B cell (primary cell): ENCODE measurements around the gene UCHL1. TPM values are rescaled to one million over a fixed set of nuclear protein-coding genes. Genes with fewer than 3 reads are reported as not detected.

Source experiments
- ATAC-seq: fragments of 200-7000 bp; cut with Tn5 transposase; one replicate; pipeline ENCODE4 v1.10.0; 2021; ENCODE audit warnings: low read depth, mild to moderate bottlenecking, moderate number of reproducible peaks, moderate library complexity
- CTCF ChIA-PET: fragments of 350-600 bp; sonication (Branson Sonifier 250); formaldehyde crosslinking; loops from one replicate; lab custom pipeline; 2021; ENCODE audit warnings: antibody characterized with exemption, inconsistent platforms; lab: Charles Lee
- POLR2A ChIA-PET: fragments of 350-600 bp; sonication (Branson Sonifier 250); formaldehyde crosslinking; loops from one replicate; lab custom pipeline; 2021; ENCODE audit warnings: antibody characterized with exemption; lab: Charles Lee
- DNase-seq: peaks from one replicate; pipeline ENCODE4 v3.0.0; 2013
- H2AFZ ChIP-seq: 2 replicates; pipeline ENCODE4 v1.6.1; 2012; ENCODE audit warnings: mild to moderate bottlenecking, low read depth, low read length; ENCODE audit not compliant: insufficient read depth, poor library complexity, severe bottlenecking
- H3K27ac ChIP-seq, 2 donors: 1 replicate in 1 of 2; 2 replicates in 1 of 2; pipeline ENCODE4 v1.5.1; 2012 to 2013; ENCODE audit warnings: low read length in 2 of 2, mild to moderate bottlenecking in 2 of 2, moderate library complexity in 1 of 2
- H3K27me3 ChIP-seq, 4 experiments: fragments of 200-600 bp in 1 of 4; sonication (generic) in 1 of 4; replicated peaks in 1 of 4; 1 replicate in 2 of 4; 2 replicates in 2 of 4; pipeline versions ENCODE4 v1.6.1 to v1.7.0; 2013 to 2016; ENCODE audit warnings: low read length in 3 of 4, mild to moderate bottlenecking in 2 of 4, mixed read lengths in 1 of 4, moderate library complexity in 1 of 4; ENCODE audit not compliant: insufficient read depth in 4 of 4, control insufficient read depth in 3 of 4; ENCODE audit errors: control extremely low read depth in 1 of 4
- H3K36me3 ChIP-seq, 2 experiments: replicated peaks in 1 of 2; 1 replicate in 1 of 2; 2 replicates in 1 of 2; pipeline versions ENCODE4 v1.6.1 to v1.7.1; 2013; ENCODE audit warnings: low read length in 1 of 2; ENCODE audit not compliant: insufficient read depth in 2 of 2, control insufficient read depth in 1 of 2; ENCODE audit errors: control extremely low read depth in 1 of 2, extremely low read depth in 1 of 2
- H3K4me1 ChIP-seq, 2 donors: fragments of 200-600 bp in 1 of 2; sonication (generic) in 1 of 2; 1 replicate in 1 of 2; 2 replicates in 1 of 2; pipeline versions ENCODE4 v1.5.1 to v1.6.1; 2013 to 2017; ENCODE audit warnings: low read length in 2 of 2; ENCODE audit not compliant: control insufficient read depth in 2 of 2, insufficient read depth in 2 of 2
- H3K4me2 ChIP-seq: replicated peaks from 2 replicates; pipeline ENCODE3; 2012; ENCODE audit warnings: mild to moderate bottlenecking, low read depth, low read length; ENCODE audit not compliant: poor library complexity, severe bottlenecking
- H3K4me3 ChIP-seq, 5 experiments: fragments of 200-600 bp in 1 of 5; sonication (generic) in 1 of 5; 1 replicate in 3 of 5; 2 replicates in 2 of 5; pipeline versions ENCODE4 v1.5.1 to v1.7.0; 2011 to 2016; ENCODE audit warnings: low read length in 4 of 5, mild to moderate bottlenecking in 4 of 5, low read depth in 2 of 5, control low read depth in 1 of 5, moderate library complexity in 1 of 5; ENCODE audit not compliant: insufficient read depth in 1 of 5; ENCODE audit errors: control extremely low read depth in 1 of 5, extremely low read depth in 1 of 5
- H3K79me2 ChIP-seq: fragments of 200-600 bp; sonication (generic); one replicate; pipeline ENCODE4 v1.6.0; 2016; ENCODE audit warnings: low read length; ENCODE audit not compliant: control insufficient read depth, insufficient read depth
- H3K9ac ChIP-seq: fragments of 200-600 bp; sonication (generic); 2 replicates; pipeline ENCODE4 v1.6.1; 2017; ENCODE audit warnings: mild to moderate bottlenecking, low read length, moderate library complexity
- H3K9me3 ChIP-seq, 3 donors: one replicate each; pipeline versions ENCODE4 v1.6.1 to v1.7.1; 2013; ENCODE audit warnings: low read length in 2 of 3; ENCODE audit not compliant: control insufficient read depth in 2 of 3, insufficient read depth in 1 of 3; ENCODE audit errors: control extremely low read depth in 1 of 3
- H4K20me1 ChIP-seq: 2 replicates; pipeline ENCODE4 v1.6.0; 2012; ENCODE audit warnings: mild to moderate bottlenecking, low read length; ENCODE audit not compliant: insufficient read depth, control insufficient read depth, poor library complexity, severe bottlenecking
- H3K27ac Mint-ChIP-seq: one replicate; pipeline ENCODE4 v1.8.0; 2021; ENCODE audit warnings: mixed read lengths
- H3K27me3 Mint-ChIP-seq: one replicate; pipeline ENCODE4 v1.8.0; 2021; ENCODE audit warnings: mixed read lengths
- H3K4me1 Mint-ChIP-seq: one replicate; pipeline ENCODE4 v1.8.0; 2021; ENCODE audit warnings: mixed read lengths
- H3K4me3 Mint-ChIP-seq: one replicate; pipeline ENCODE4 v1.8.0; 2021; ENCODE audit warnings: mixed read lengths
- H3K9me3 Mint-ChIP-seq: one replicate; pipeline ENCODE4 v1.8.0; 2022; ENCODE audit warnings: mixed read lengths; ENCODE audit not compliant: insufficient read depth
- EZH2 ChIP-seq: IDR thresholded peaks from 2 replicates; pipeline ENCODE4 v1.6.1; 2012; ENCODE audit warnings: borderline replicate concordance, low read depth, mild to moderate bottlenecking, moderate library complexity, low read length; ENCODE audit not compliant: insufficient read depth, poor library complexity, severe bottlenecking
- WGBS: methylation state at CpG from one replicate; pipeline ENCODE4 v1.1.5; 2013; ENCODE audit warnings: missing lambda C conversion rate; ENCODE audit not compliant: insufficient coverage; 5-methylcytosine and 5-hydroxymethylcytosine counted together
- intact Hi-C: fragments of 100-400 bp; cut with micrococcal nuclease; formaldehyde crosslinking; loops from one replicate; pipeline ENCODE4 v1.10.0; 2022
- polyA plus RNA-seq: library from polyadenylated mRNA; depleted of rRNA; stranded (reverse); fragments of >200 nt; gene quantifications from 2 replicates; pipeline ENCODE4 v1.2.3, GENCODE V29; 2012
- total RNA-seq, 2 donors: library from RNA; stranded (reverse); fragments of 120-200 nt in 1 of 2; gene quantifications; 1 replicate in 1 of 2; 2 replicates in 1 of 2; pipeline versions ENCODE4 v1.2.3 to v1.2.4, GENCODE V29; 2013 to 2022
- TF ChIP-seq, protein P1 (sequence below): fragments of 200-600 bp; IDR thresholded peaks from one replicate; pipeline ENCODE4 v1.8.0; 2022; ENCODE audit warnings: antibody characterized with exemption, mild to moderate bottlenecking

UCHL1 gene
- total and polyA plus RNA-seq, 2 donors (not counting 1 experiment from before 2014, with no cell fraction given) = 0.47 to 0.84 TPM

DNA sequence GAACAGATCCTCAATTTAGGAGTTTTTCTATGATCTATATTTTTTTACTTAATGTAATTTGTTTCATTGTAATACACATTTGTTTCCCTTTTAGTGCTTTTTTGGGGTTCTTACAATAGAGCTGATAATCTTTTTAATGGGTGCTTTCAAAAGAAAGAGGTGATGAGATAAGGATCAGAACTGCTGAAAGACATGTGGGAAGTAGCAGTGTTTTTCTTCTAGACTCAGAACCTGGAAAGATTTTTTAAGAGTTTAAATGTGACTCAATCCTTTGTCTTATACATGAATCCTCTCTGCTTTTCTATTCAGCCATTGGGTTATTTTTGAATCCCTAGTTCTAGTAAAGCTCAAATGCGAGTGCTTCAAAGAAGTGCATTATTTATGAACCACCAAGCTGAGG lies 25.6 kb downstream of the UCHL1 start:
- Histone ChIP-seq H3K4me2 (no peak overlapping the region), H3K27me3 (peaks cover 0 to 2% (median 0%) of the 10 kb centered on the region in 4 experiments), H4K20me1 (no peaks in the 10 kb centered on the region), H3K79me2 (no peaks in the 10 kb centered on the region), H2AFZ (no peak overlapping the region), H3K9ac (no peak overlapping the region), H3K4me3 (no peak overlapping the region), H3K36me3 (no peaks in the 10 kb centered on the region), H3K27ac (no peak overlapping the region), H3K9me3 (no peaks in the 10 kb centered on the region), H3K4me1 (no peaks in the 10 kb centered on the region)
- ATAC-seq (no peak), DNase-seq (no peak)
- TF ChIP-seq, protein P1, sequence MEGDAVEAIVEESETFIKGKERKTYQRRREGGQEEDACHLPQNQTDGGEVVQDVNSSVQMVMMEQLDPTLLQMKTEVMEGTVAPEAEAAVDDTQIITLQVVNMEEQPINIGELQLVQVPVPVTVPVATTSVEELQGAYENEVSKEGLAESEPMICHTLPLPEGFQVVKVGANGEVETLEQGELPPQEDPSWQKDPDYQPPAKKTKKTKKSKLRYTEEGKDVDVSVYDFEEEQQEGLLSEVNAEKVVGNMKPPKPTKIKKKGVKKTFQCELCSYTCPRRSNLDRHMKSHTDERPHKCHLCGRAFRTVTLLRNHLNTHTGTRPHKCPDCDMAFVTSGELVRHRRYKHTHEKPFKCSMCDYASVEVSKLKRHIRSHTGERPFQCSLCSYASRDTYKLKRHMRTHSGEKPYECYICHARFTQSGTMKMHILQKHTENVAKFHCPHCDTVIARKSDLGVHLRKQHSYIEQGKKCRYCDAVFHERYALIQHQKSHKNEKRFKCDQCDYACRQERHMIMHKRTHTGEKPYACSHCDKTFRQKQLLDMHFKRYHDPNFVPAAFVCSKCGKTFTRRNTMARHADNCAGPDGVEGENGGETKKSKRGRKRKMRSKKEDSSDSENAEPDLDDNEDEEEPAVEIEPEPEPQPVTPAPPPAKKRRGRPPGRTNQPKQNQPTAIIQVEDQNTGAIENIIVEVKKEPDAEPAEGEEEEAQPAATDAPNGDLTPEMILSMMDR = no peak
- TF ChIP-seq EZH2 = no peak
- intact Hi-C loops = no loop called here
- CTCF ChIA-PET = interaction anchor here (0.8 to 8.0 kb wide), 7 partner anchors 16 to 681 kb away, joined by 3 to 111 read pairs (median 5); no protein-coding TSS in a partner anchor
- H3K27me3 Mint-ChIP-seq = peaks cover 7% of the 10 kb centered on the region
- POLR2A ChIA-PET = no interaction called here
- H3K4me3 Mint-ChIP-seq = no peak overlapping the region
- WGBS = no CpG with 5 or more reads among the region's 1 CpG
- no peaks in the 10 kb centered on the region for H3K4me1 Mint-ChIP-seq
- H3K9me3 Mint-ChIP-seq = no peaks in the 10 kb centered on the region
- H3K27ac Mint-ChIP-seq = no peak overlapping the region

DNA sequence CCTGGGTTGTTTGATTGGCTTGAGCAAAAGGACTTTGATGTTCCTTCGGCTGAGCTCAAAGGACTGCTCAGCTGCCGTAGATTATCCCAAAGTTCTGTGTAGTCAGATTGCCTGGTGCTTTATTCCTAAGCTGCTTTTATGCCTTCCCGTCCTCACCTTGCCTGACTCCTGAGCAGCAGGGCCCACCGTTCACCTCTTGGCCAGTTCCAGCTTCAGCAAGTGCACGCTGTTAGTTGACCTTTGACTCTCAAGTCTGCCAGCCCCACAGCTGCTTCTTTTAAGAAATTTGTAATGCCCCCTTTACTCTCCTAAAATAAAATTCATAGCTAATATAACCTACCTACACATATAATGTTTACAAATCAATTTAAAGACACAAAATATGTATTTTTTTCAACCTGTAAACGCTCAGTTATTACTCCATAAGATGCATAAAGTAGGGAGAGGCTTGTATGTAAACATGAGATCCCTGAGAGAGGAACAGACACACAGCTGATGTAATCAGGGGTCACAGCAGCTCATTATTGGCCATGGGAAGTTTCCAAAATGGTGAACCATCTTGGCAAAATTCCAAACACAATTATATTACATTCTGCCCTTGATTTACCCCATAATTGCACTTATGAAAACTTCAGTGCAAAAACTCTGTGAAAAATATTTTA lies 28.6 kb downstream of the UCHL1 start:
- Histone ChIP-seq H2AFZ (no peak overlapping the region), H3K4me2 (no peak overlapping the region), H3K36me3 (no peaks in the 10 kb centered on the region), H3K4me1 (no peaks in the 10 kb centered on the region), H3K9me3 (no peaks in the 10 kb centered on the region), H3K9ac (no peak overlapping the region), H3K79me2 (no peaks in the 10 kb centered on the region), H3K4me3 (no peak overlapping the region), H4K20me1 (no peaks in the 10 kb centered on the region), H3K27ac (no peak overlapping the region), H3K27me3 (no peaks in the 10 kb centered on the region)
- TF ChIP-seq, protein P1 = no peak
- no peak for TF ChIP-seq EZH2
- ATAC-seq = no peak
- no peak overlapping the region for H3K4me3 Mint-ChIP-seq
- no peak overlapping the region for H3K27ac Mint-ChIP-seq
- no peaks in the 10 kb centered on the region for H3K9me3 Mint-ChIP-seq
- H3K4me1 Mint-ChIP-seq = no peaks in the 10 kb centered on the region
- peaks cover 3% of the 10 kb centered on the region for H3K27me3 Mint-ChIP-seq
- DNase-seq = no peak
- ChIA-PET CTCF (interaction anchor here (0.8 to 8.0 kb wide), 4 partner anchors 9 to 601 kb away, joined by 3 to 111 read pairs (median 51); no protein-coding TSS in a partner anchor), POLR2A (no interaction called here)
- WGBS = 88% methylated on average over 5 of the region's 6 CpGs
- intact Hi-C loops = no loop called here
